ENCODE measurements around the gene VKORC1L1. TPM values are rescaled to one million over a fixed set of nuclear protein-coding genes. Genes with fewer than 3 reads are reported as not detected.

VKORC1L1 gene
- polyA plus RNA-seq, 6 donors from 2014 or later: 2.3 to 3.8 (median 2.8) TPM

DNA sequence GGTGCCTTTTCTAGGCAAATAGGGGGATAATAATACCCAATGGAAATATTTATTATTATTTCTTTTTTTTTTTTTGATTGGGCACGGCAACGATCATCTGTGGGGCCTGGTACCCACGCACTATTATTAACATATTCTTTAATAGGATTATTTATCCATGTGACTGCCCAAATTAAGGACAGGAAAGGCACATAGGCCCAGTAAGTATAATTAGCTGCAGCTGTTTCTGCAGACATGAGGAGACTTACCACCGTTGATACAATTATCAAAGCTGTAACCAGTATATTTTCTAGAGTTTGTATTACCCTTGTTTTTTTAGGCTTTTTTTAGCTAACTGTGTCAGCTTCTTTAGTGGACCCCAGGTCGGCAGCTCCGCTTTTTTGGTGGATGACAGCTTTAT, 134.4 kb downstream of the VKORC1L1 start:
- Mint-ChIP-seq H3K4me1 (no peaks in the 10 kb centered on the region), H3K27ac (no peak overlapping the region), H3K36me3 (no peaks in the 10 kb centered on the region), H3K27me3 (no peaks in the 10 kb centered on the region), H3K9me3 (no peaks in the 10 kb centered on the region), H3K4me3 (no peak overlapping the region)
- DNase-seq (no peak), ATAC-seq (ENCODE audit: low read depth in 2 of 2) (no peak)

Other genes starting within 250 kb of the VKORC1L1 start
- 10 to 100 TPM; 44.2 to 73.4 (median 53.1) TPM for gene GUSB, start 109.1 kb downstream of the VKORC1L1 start, polyA plus RNA-seq (ENCODE audit: low read depth in 6 of 6)
- gene ASL, start 202.7 kb downstream of the VKORC1L1 start, polyA plus RNA-seq (ENCODE audit: low read depth in 6 of 6): 10 to 100 TPM; 12.0 to 25.6 (median 14.3) TPM
- 10 to 100 TPM; 12.0 to 44.6 (median 29.8) TPM for gene CRCP, start 241.8 kb downstream of the VKORC1L1 start, polyA plus RNA-seq (ENCODE audit: low read depth in 6 of 6)

All from naive B cell (primary cell).